PC-3 (cell line): ENCODE measurements around the gene FSIP1. TPM values are rescaled to one million over a fixed set of nuclear protein-coding genes. Genes with fewer than 3 reads are reported as not detected.

Experiments
- ATAC-seq: fragments of 200-7000 bp; cut with Tn5 transposase; 2 replicates; pipeline ENCODE4 v1.9.1; 2020; ENCODE audit warnings: mild to moderate bottlenecking, moderate library complexity
- BruUV-seq: library from RNA; stranded (reverse); fragments of 400-500 nt; replicated peaks from 2 replicates; lab custom pipeline; 2021; lab: Mats Ljungman, UMichigan
- CTCF ChIA-PET: fragments of 300-600 bp; sonication (Branson Sonifier 250); formaldehyde crosslinking; loops from one replicate; lab custom pipeline; 2022; ENCODE audit warnings: antibody characterized with exemption; lab: Charles Lee
- POLR2A ChIA-PET: fragments of 300-600 bp; sonication (Branson Sonifier 250); formaldehyde crosslinking; loops from one replicate; lab custom pipeline; 2022; ENCODE audit warnings: antibody characterized with exemption; ENCODE audit not compliant: unreplicated experiment; lab: Charles Lee
- DNase-seq: peaks from one replicate; pipeline ENCODE4 v3.0.0-alpha.2; 2015
- H2AFZ ChIP-seq: fragments of 300-600 bp; sonication (generic); 2 replicates; pipeline ENCODE4 v1.6.0; 2016; ENCODE audit warnings: antibody characterized with exemption, low read length
- H3F3A ChIP-seq: fragments of 300-600 bp; sonication (generic); one replicate; pipeline ENCODE4 v1.6.0; 2017; ENCODE audit warnings: antibody characterized with exemption, low read length, control low read depth, mild to moderate bottlenecking; ENCODE audit not compliant: unreplicated experiment
- H3K27ac ChIP-seq: fragments of 300-600 bp; sonication (generic); 2 replicates; pipeline ENCODE4 v1.5.1; 2016; ENCODE audit warnings: mild to moderate bottlenecking, low read length
- H3K27me3 ChIP-seq: fragments of 300-600 bp; sonication (generic); 2 replicates; pipeline ENCODE4 v1.6.1; 2016; ENCODE audit warnings: low read length, mixed read lengths
- H3K36me3 ChIP-seq: fragments of 300-600 bp; sonication (generic); 2 replicates; pipeline ENCODE4 v1.6.1; 2016; ENCODE audit warnings: low read depth, mixed run types, low read length, mixed read lengths
- H3K4me1 ChIP-seq: fragments of 300-600 bp; sonication (generic); 2 replicates; pipeline ENCODE4 v1.5.1; 2016; ENCODE audit warnings: low read length; ENCODE audit not compliant: insufficient read depth
- H3K4me2 ChIP-seq: fragments of 300-600 bp; sonication (generic); 2 replicates; pipeline ENCODE4 v1.6.0; 2016; ENCODE audit warnings: low read length
- H3K4me3 ChIP-seq: fragments of 300-600 bp; sonication (generic); 2 replicates; pipeline ENCODE4 v1.5.1; 2016; ENCODE audit warnings: mild to moderate bottlenecking, low read length, mixed read lengths
- H3K79me2 ChIP-seq: fragments of 300-600 bp; sonication (generic); 2 replicates; pipeline ENCODE4 v1.6.1; 2017; ENCODE audit warnings: low read length, mixed read lengths
- H3K9ac ChIP-seq: fragments of 300-600 bp; sonication (generic); 2 replicates; pipeline ENCODE4 v1.6.0; 2016; ENCODE audit warnings: mild to moderate bottlenecking, low read length
- H3K9me2 ChIP-seq: fragments of 300-600 bp; sonication (generic); replicated peaks from 2 replicates; pipeline ENCODE4 v1.6.1; 2016; ENCODE audit warnings: mixed run types, low read length, mixed read lengths
- H3K9me3 ChIP-seq: fragments of 300-600 bp; sonication (generic); 2 replicates; pipeline ENCODE4 v1.6.1; 2016; ENCODE audit warnings: low read length, mixed read lengths
- H4K20me1 ChIP-seq: fragments of 300-600 bp; sonication (generic); 2 replicates; pipeline ENCODE4 v1.6.1; 2016; ENCODE audit warnings: low read length, mixed read lengths
- EZH2 ChIP-seq: fragments of 300-600 bp; sonication (generic); IDR thresholded peaks from one replicate; pipeline ENCODE4 v1.6.1; 2017; ENCODE audit warnings: antibody characterized with exemption, mild to moderate bottlenecking, low read length; ENCODE audit not compliant: unreplicated experiment
- EZH2phosphoT487 ChIP-seq: fragments of 300-600 bp; sonication (generic); IDR thresholded peaks from 2 replicates; pipeline ENCODE4 v1.6.1; 2018; ENCODE audit warnings: mild to moderate bottlenecking, antibody characterized with exemption, low read length, borderline replicate concordance
- intact Hi-C: fragments of 100-400 bp; cut with micrococcal nuclease; formaldehyde crosslinking; loops from 2 replicates; pipeline ENCODE4 v1.9.0; 2023
- total RNA-seq: library from RNA; depleted of rRNA; stranded (reverse); fragments of >200 nt; gene quantifications from 2 replicates; pipeline ENCODE4 v1.2.3, GENCODE V29; 2014
- TF ChIP-seq, protein P1 (sequence below): fragments of 300-600 bp; sonication (generic); conservative IDR thresholded peaks from 2 replicates; pipeline ENCODE4 v1.5.1; 2017; ENCODE audit warnings: antibody characterized with exemption, low read depth, mild to moderate bottlenecking, low read length

Gene FSIP1
- total RNA-seq, 1 experiment from 2014 or later, result 0.07 TPM

DNA sequence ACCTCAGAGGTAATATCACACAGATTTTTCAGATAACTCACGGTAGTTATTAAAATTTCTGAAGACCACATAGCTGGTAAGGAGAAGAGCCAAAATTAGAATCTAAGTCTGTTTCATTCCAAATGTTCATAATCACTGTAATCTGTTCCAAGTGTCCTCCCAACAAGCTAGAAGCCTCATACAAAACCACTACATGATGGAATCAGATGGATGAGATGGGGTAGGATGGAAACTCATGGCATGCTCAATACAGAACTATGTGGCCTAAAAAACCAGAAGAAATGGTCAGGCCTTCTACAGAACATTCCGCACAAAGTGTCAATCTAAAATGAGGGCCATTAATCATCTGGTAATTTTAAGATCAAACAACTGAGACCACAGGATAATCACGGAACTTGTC lies 110.0 kb downstream of the FSIP1 start:
- Histone ChIP-seq H3K9me3 (no peaks in the 10 kb centered on the region), H2AFZ (no peak overlapping the region), H3K4me2 (no peak overlapping the region), H3K79me2 (no peaks in the 10 kb centered on the region), H3K4me3 (no peak overlapping the region), H4K20me1 (no peaks in the 10 kb centered on the region), H3K9me2 (no peaks in the 10 kb centered on the region), H3K9ac (no peak overlapping the region), H3K27me3 (no peaks in the 10 kb centered on the region), H3K36me3 (no peaks in the 10 kb centered on the region), H3K27ac (no peak overlapping the region), H3F3A (no peaks in the 10 kb centered on the region), H3K4me1 (no peaks in the 10 kb centered on the region)
- ChIA-PET CTCF (no interaction called here), POLR2A (no interaction called here)
- ATAC-seq (no peak), DNase-seq (no peak)
- TF ChIP-seq, protein P1, sequence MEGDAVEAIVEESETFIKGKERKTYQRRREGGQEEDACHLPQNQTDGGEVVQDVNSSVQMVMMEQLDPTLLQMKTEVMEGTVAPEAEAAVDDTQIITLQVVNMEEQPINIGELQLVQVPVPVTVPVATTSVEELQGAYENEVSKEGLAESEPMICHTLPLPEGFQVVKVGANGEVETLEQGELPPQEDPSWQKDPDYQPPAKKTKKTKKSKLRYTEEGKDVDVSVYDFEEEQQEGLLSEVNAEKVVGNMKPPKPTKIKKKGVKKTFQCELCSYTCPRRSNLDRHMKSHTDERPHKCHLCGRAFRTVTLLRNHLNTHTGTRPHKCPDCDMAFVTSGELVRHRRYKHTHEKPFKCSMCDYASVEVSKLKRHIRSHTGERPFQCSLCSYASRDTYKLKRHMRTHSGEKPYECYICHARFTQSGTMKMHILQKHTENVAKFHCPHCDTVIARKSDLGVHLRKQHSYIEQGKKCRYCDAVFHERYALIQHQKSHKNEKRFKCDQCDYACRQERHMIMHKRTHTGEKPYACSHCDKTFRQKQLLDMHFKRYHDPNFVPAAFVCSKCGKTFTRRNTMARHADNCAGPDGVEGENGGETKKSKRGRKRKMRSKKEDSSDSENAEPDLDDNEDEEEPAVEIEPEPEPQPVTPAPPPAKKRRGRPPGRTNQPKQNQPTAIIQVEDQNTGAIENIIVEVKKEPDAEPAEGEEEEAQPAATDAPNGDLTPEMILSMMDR, result no peak
- TF ChIP-seq EZH2phosphoT487, result no peak
- no peak for TF ChIP-seq EZH2
- intact Hi-C loops, result no loop called here
- BruUV-seq, result no TSS peak

DNA sequence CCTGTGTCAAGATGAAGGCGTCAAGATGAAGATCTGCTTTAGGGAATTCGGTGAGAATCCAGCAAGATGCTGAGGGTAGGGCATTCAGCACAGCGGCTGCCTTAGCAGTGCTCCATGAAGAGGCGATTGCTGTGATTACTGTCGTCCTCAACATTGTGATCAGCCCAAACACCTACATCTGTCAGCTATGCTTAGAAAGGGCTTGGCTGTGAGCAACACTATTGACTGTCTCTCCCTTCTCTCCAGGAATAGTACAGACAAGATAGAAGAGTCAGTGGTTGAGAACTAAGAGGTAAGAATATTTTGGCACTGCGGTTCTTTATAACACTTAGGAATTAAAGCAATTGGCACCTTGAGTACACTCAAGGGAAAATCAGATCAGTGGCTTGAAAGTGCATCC lies 110.5 kb downstream of the FSIP1 start:
- H4K20me1 ChIP-seq, result no peaks in the 10 kb centered on the region
- ChIA-PET CTCF (no interaction called here), POLR2A (no interaction called here)
- no peak for ATAC-seq
- intact Hi-C loops, result no loop called here
- H3K27ac ChIP-seq, result no peak overlapping the region
- no peaks in the 10 kb centered on the region for H3K9me2 ChIP-seq
- H3K4me1 ChIP-seq, result no peaks in the 10 kb centered on the region
- no peak overlapping the region for H2AFZ ChIP-seq
- no peaks in the 10 kb centered on the region for H3K36me3 ChIP-seq
- TF ChIP-seq EZH2 (no peak), EZH2phosphoT487 (no peak)
- TF ChIP-seq, protein P1, result no peak
- no peak overlapping the region for H3K4me2 ChIP-seq
- no peak overlapping the region for H3K4me3 ChIP-seq
- no peaks in the 10 kb centered on the region for H3K9me3 ChIP-seq
- no TSS peak for BruUV-seq
- DNase-seq, result no peak
- no peaks in the 10 kb centered on the region for H3K27me3 ChIP-seq
- H3K79me2 ChIP-seq, result no peaks in the 10 kb centered on the region
- H3K9ac ChIP-seq, result no peak overlapping the region
- H3F3A ChIP-seq, result no peaks in the 10 kb centered on the region

DNA sequence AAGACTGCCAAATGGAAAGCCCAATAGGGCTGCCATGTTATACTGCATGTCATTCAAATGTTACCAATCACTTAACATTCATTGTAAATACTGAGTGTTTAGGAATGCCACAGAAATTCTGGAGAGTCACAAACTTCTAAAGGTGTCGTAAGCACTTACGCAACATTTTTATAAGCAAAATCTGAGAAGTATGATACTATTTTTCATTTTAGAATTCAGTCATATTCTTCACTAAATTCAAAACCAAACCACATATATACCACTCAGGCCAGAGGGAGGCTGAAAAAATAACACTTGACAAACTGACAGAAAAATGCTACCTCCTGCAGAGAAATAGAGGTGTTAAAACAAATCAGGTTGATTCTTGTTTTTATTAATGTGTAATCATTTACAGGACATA lies 112.0 kb downstream of the FSIP1 start:
- intact Hi-C loops, result no loop called here
- no peak for ATAC-seq
- H3F3A ChIP-seq, result no peaks in the 10 kb centered on the region
- H3K9me2 ChIP-seq, result no peaks in the 10 kb centered on the region
- no peak for DNase-seq
- no peaks in the 10 kb centered on the region for H3K4me1 ChIP-seq
- H3K36me3 ChIP-seq, result no peaks in the 10 kb centered on the region
- H3K27ac ChIP-seq, result no peak overlapping the region
- H3K27me3 ChIP-seq, result no peaks in the 10 kb centered on the region
- H4K20me1 ChIP-seq, result no peaks in the 10 kb centered on the region
- H3K4me3 ChIP-seq, result no peak overlapping the region
- H3K9me3 ChIP-seq, result no peaks in the 10 kb centered on the region
- no peaks in the 10 kb centered on the region for H3K79me2 ChIP-seq
- H2AFZ ChIP-seq, result no peak overlapping the region
- POLR2A ChIA-PET, result no interaction called here
- no peak overlapping the region for H3K9ac ChIP-seq
- no peak overlapping the region for H3K4me2 ChIP-seq
- no TSS peak for BruUV-seq
- TF ChIP-seq EZH2, result no peak
- TF ChIP-seq, protein P1, result no peak
- TF ChIP-seq EZH2phosphoT487, result no peak
- CTCF ChIA-PET, result no interaction called here
